Hematopoietic multipotent progenitor cell treated with erythropoietin and hydrocortisone succinate and interleukin-3 and kit ligand, for 15 days (in vitro differentiated cells): Measurements from ENCODE around the gene PRSS23.
"Not testable (repeated sequence)": the region's sequence is repeated elsewhere in the genome, so short reads cannot be mapped to it uniquely, and the experiment has no call there.

ENCODE experiments used
- DNase-seq: peaks from one replicate; pipeline ENCODE4 v3.0.0-alpha.2; 2015; ENCODE audit warnings: low spot score

The PRSS23 gene

GRCh38 chr11:86800076-86800959 is at the start of gene PRSS23:
TSS of gene PRSS23 (plus strand) at chr11:86800542. CDS start at chr11:86807644, 7,102 bp downstream.
- no peak for DNase-seq

- no peak for DNase-seq
Observed at GRCh38 chr11:86753459-86753858, 46.9 kb upstream of the PRSS23 start.

- no peak for DNase-seq
Observed at GRCh38 chr11:86755146-86755545, 45.2 kb upstream of the PRSS23 start.

- no peak for DNase-seq
Observed at GRCh38 chr11:86758171-86758570, 42.2 kb upstream of the PRSS23 start.

GRCh38 chr11:86760577-86760976 is 39.8 kb upstream of the PRSS23 start:
- DNase-seq, result no peak

- no peak for DNase-seq
Observed at GRCh38 chr11:86761978-86762377, 38.4 kb upstream of the PRSS23 start.

GRCh38 chr11:86765203-86765602 is 35.1 kb upstream of the PRSS23 start:
- no peak for DNase-seq

- DNase-seq, result no peak
Observed at GRCh38 chr11:86765878-86766277, 34.5 kb upstream of the PRSS23 start.

GRCh38 chr11:86769219-86769618 is 31.1 kb upstream of the PRSS23 start:
- no peak for DNase-seq

- DNase-seq, result not testable (repeated sequence)
Observed at GRCh38 chr11:86770473-86771027, 29.8 kb upstream of the PRSS23 start.

GRCh38 chr11:86772999-86773398 is 27.3 kb upstream of the PRSS23 start:
- DNase-seq, result no peak

- no peak for DNase-seq
Observed at GRCh38 chr11:86773513-86774252, 26.7 kb upstream of the PRSS23 start.

- no peak for DNase-seq
Observed at GRCh38 chr11:86774417-86774816, 25.9 kb upstream of the PRSS23 start.

- no peak for DNase-seq
Observed at GRCh38 chr11:86775361-86775760, 25.0 kb upstream of the PRSS23 start.

GRCh38 chr11:86781546-86781945 is 18.8 kb upstream of the PRSS23 start:
- no peak for DNase-seq

- no peak for DNase-seq
Observed at GRCh38 chr11:86782742-86783141, 17.6 kb upstream of the PRSS23 start.

GRCh38 chr11:86783661-86784060 is 16.7 kb upstream of the PRSS23 start:
- DNase-seq, result no peak

- no peak for DNase-seq
Observed at GRCh38 chr11:86784241-86784681, 16.1 kb upstream of the PRSS23 start.

- no peak for DNase-seq
Observed at GRCh38 chr11:86785576-86785975, 14.8 kb upstream of the PRSS23 start.

- no peak for DNase-seq
Observed at GRCh38 chr11:86787018-86787536, 13.3 kb upstream of the PRSS23 start.

- no peak for DNase-seq
Observed at GRCh38 chr11:86787656-86788055, 12.7 kb upstream of the PRSS23 start.

- no peak for DNase-seq
Observed at GRCh38 chr11:86790195-86790725, 10.1 kb upstream of the PRSS23 start.
